DND-41 (cell line): Measurements from ENCODE around the gene NUMA1.

Source experiments
- ATAC-seq: fragments of 200-7000 bp; cut with Tn5 transposase; 3 replicates; pipeline ENCODE4 v1.9.1; 2021; ENCODE audit warnings: low read depth; ENCODE audit not compliant: insufficient read depth
- DNase-seq: peaks from one replicate; pipeline ENCODE4 v3.0.0-alpha.2; 2020
- H2AFZ ChIP-seq: 2 replicates; pipeline ENCODE4 v1.6.0; 2012; ENCODE audit warnings: low read depth, low read length
- H3K27ac ChIP-seq: 2 replicates; pipeline ENCODE4 v1.5.1; 2012; ENCODE audit warnings: low read length, inconsistent platforms
- H3K27me3 ChIP-seq: fragments of 200-600 bp; sonication (generic); 2 replicates; pipeline ENCODE4 v1.6.0; 2012; ENCODE audit warnings: low read length, mild to moderate bottlenecking, inconsistent platforms; ENCODE audit not compliant: insufficient read depth, poor library complexity
- H3K36me3 ChIP-seq: 2 replicates; pipeline ENCODE4 v1.5.1; 2012; ENCODE audit warnings: low read length, inconsistent platforms; ENCODE audit not compliant: insufficient read depth
- H3K4me1 ChIP-seq: 2 replicates; pipeline ENCODE4 v1.5.1; 2012; ENCODE audit warnings: mild to moderate bottlenecking, low read length; ENCODE audit not compliant: insufficient read depth
- H3K4me2 ChIP-seq: 2 replicates; pipeline ENCODE4 v1.6.0; 2012; ENCODE audit warnings: mild to moderate bottlenecking, moderate library complexity, low read length, inconsistent platforms; ENCODE audit not compliant: insufficient read depth
- H3K4me3 ChIP-seq, 2 experiments: fragments of 200-600 bp in 1 of 2; shearing (Covaris generic) in 1 of 2; 2 replicates each; pipeline ENCODE4 v1.5.1; 2012 to 2016; ENCODE audit warnings: inconsistent platforms in 2 of 2, low read length in 2 of 2, mild to moderate bottlenecking in 2 of 2, low read depth in 1 of 2, moderate library complexity in 1 of 2
- H3K79me2 ChIP-seq: 2 replicates; pipeline ENCODE4 v1.6.0; 2012; ENCODE audit warnings: low read length, inconsistent platforms; ENCODE audit not compliant: insufficient read depth
- H3K9ac ChIP-seq: 2 replicates; pipeline ENCODE4 v1.6.0; 2012; ENCODE audit warnings: low read depth, mild to moderate bottlenecking, inconsistent platforms, low read length, moderate library complexity
- H3K9me3 ChIP-seq: 2 replicates; pipeline ENCODE4 v1.5.1; 2012; ENCODE audit warnings: low read length, moderate library complexity, mild to moderate bottlenecking, inconsistent platforms; ENCODE audit not compliant: insufficient read depth, severe bottlenecking
- H4K20me1 ChIP-seq: 2 replicates; pipeline ENCODE4 v1.6.0; 2012; ENCODE audit warnings: low read length; ENCODE audit not compliant: insufficient read depth
- EZH2 ChIP-seq: IDR thresholded peaks from 3 replicates; pipeline ENCODE4 v1.6.1; 2012; ENCODE audit warnings: borderline replicate concordance, low read depth, mild to moderate bottlenecking, moderate library complexity, low read length, inconsistent platforms; ENCODE audit not compliant: severe bottlenecking
- TF ChIP-seq, protein P1 (sequence below): IDR thresholded peaks from 2 replicates; pipeline ENCODE4 v1.5.1; 2012; ENCODE audit warnings: borderline replicate concordance, low read length, moderate library complexity, mild to moderate bottlenecking; ENCODE audit not compliant: poor library complexity, severe bottlenecking; ENCODE audit errors: extremely low read depth

NUMA1 gene

DNA sequence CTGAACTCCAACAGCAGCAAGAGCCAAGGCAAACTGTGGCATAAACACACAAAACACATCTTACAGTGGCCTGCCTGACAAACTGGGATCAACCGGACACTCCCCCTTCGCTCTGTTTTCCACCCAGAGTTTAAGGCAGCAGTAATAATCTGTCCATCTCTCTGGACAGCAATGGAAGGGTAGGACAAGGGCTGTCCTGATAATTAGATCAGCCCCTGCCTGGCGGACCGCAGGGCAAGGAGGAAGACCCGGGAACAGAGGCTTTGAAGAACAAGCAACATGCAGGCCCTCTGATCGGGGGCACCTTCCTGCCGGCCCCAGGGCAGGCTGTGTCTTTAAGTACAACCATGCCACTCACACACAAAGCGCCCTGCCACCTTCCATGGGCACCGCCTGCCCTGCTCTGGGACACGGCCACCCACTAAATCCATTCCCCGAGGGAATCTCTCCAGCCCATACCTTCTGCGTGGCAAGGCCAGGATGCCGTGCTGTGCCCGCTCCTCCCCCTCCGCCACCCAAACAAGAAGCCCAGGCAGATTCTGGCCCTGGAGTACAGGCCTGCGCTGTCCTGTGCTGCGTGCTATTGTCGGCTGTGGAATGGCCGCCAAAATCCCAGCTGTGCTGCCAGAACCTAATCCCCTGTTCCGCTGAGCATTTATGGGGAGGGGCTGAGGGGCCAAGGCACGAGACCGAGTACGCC, 38.8 kb downstream of the NUMA1 start:
- Histone ChIP-seq H3K9ac (peak overlapping the region; percentile 63), H3K27me3 (no peaks in the 10 kb centered on the region), H3K79me2 (peaks cover 98% of the 10 kb centered on the region), H3K27ac (peak overlapping the region; percentile 71), H3K4me1 (peaks cover 66% of the 10 kb centered on the region), H3K4me2 (peak overlapping the region; percentile 85), H3K36me3 (peaks cover 32% of the 10 kb centered on the region), H3K4me3 (peak overlapping the region; percentile 38 to 75; a peak in 3 of 4 replicates), H2AFZ (peak overlapping the region; percentile 15), H3K9me3 (no peaks in the 10 kb centered on the region), H4K20me1 (peaks cover 21% of the 10 kb centered on the region)
- DNase-seq (peak; percentile 51), ATAC-seq (peak; percentile 55)
- TF ChIP-seq, protein P1, sequence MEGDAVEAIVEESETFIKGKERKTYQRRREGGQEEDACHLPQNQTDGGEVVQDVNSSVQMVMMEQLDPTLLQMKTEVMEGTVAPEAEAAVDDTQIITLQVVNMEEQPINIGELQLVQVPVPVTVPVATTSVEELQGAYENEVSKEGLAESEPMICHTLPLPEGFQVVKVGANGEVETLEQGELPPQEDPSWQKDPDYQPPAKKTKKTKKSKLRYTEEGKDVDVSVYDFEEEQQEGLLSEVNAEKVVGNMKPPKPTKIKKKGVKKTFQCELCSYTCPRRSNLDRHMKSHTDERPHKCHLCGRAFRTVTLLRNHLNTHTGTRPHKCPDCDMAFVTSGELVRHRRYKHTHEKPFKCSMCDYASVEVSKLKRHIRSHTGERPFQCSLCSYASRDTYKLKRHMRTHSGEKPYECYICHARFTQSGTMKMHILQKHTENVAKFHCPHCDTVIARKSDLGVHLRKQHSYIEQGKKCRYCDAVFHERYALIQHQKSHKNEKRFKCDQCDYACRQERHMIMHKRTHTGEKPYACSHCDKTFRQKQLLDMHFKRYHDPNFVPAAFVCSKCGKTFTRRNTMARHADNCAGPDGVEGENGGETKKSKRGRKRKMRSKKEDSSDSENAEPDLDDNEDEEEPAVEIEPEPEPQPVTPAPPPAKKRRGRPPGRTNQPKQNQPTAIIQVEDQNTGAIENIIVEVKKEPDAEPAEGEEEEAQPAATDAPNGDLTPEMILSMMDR, result no peak

DNA sequence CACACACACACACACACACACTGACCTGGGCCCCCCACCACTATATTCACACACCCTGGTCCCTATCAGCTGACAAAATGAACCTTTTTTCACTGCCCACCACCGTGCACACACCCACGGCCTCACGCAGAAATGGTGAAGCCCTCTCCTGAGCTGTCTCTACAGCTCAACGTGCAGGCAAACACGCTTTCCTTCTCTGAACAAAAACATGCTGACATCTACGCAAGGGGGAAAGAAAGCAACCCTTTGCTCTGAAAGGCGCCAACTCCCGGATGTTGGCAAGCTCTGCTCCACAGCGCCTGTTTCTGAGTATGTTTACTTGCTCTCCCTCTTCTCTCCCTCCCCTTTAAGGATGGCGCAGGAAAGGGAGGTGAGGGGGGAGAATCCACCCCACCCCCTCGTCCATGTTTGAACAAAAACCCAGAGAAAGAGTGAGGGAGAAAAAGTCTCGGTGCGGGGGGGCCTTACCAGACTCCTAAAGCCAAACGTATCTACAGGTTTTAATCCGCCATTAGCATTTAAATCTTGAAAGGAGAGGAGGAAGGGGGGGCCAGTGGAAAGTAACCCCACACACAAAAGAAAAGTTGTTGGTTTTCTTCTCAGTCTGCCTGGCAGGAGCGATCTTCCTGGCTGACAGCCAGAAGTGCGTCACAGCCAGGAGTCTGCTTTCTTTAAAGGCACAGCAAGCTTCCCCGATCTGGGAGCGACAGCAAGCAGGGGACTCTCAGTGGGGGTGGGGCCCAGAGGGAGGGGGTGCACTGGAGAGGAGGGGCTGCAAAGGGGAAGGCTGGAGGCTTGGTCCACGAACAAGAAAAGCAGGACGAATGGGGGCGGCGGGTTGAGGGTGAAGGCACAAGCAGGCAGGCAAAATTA, 39.6 kb downstream of the NUMA1 start:
- H3K36me3 ChIP-seq, result peaks cover 36% of the 10 kb centered on the region
- peak overlapping the region; percentile 38 to 75 for H3K4me3 ChIP-seq
- no peaks in the 10 kb centered on the region for H3K27me3 ChIP-seq
- TF ChIP-seq, protein P1, result peak; percentile 33
- no peak for TF ChIP-seq EZH2
- peak; percentile 84 for DNase-seq
- H3K9me3 ChIP-seq, result no peaks in the 10 kb centered on the region
- peaks cover 99% of the 10 kb centered on the region for H3K79me2 ChIP-seq
- ATAC-seq, result peak; percentile 82
- H3K4me1 ChIP-seq, result peaks cover 66% of the 10 kb centered on the region
- peaks cover 27% of the 10 kb centered on the region for H4K20me1 ChIP-seq
- H2AFZ ChIP-seq, result peak overlapping the region; percentile 15
- peak overlapping the region; percentile 71 for H3K27ac ChIP-seq
- peak overlapping the region; percentile 85 for H3K4me2 ChIP-seq
- peak overlapping the region; percentile 63 for H3K9ac ChIP-seq

DNA sequence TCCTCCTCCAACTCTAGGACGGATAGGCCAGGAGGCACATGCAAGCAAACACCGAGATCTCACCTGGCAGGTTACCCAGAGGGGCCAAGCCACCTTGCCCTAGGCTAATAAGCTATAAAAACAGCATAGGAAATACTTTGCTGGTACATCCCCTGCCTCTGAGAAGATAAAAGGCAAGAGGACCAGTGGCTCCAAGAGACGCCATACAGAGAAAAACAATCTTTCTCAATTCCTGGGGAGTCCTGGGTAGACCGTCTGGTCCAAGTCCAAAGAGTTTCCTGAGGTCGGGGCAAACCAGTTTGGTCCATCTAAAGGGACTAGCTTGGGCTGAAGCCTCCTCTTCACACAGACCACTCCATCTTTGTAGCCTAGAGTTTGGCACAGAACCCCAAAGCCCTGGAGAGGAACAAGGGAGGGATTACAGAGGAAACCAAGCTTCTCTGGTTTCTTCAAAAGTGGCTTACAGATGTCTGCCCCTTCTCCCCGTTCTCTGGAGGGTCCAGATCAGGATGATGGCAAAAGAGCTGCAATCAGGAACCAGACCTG, 40.4 kb downstream of the NUMA1 start:
- TF ChIP-seq, protein P1, result no peak
- TF ChIP-seq EZH2, result no peak
- Histone ChIP-seq H2AFZ (no peak overlapping the region), H3K4me1 (peaks cover 61% of the 10 kb centered on the region), H3K36me3 (peaks cover 36% of the 10 kb centered on the region), H3K79me2 (peaks cover 99% of the 10 kb centered on the region), H3K9me3 (no peaks in the 10 kb centered on the region), H3K4me3 (peak overlapping the region in 1 of 2 experiments; percentile 75; a peak in 2 of 4 replicates), H3K27me3 (no peaks in the 10 kb centered on the region), H3K9ac (peak overlapping the region; percentile 63), H3K4me2 (peak overlapping the region; percentile 85), H4K20me1 (peaks cover 27% of the 10 kb centered on the region), H3K27ac (peak overlapping the region; percentile 71)
- DNase-seq (no peak), ATAC-seq (no peak)
